ENCODE measurements around the gene ABI2. TPM values are rescaled to one million over a fixed set of nuclear protein-coding genes. Genes with fewer than 3 reads are reported as not detected.

ABI2 gene
- total RNA-seq, 1 donor from 2014 or later, result 24.4 TPM

DNA sequence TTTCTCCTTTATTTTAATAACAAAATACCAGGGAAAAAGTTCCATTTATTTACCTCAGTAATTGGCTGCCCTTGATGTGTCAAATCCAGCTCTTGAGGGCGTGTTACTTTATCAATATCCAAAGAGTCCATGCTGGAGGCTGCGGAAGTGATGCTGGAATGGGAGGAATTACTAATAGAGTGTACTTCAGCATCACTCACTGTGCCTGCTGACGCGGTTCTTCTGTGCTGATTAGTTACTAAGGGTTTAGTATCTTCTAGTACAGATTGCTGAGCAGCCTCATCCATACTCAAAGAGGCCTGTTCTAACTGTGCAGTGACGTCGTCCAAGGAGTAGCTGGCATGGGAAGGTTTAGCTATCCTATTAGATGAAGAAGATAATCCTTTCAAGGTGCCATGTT, 161.3 kb downstream of the ABI2 start:
- no peak overlapping the region for H3K4me3 ChIP-seq (ENCODE audit: low read depth, low read length)
- DNase-seq (ENCODE audit: low read depth), result no peak
- TF ChIP-seq, protein P1, sequence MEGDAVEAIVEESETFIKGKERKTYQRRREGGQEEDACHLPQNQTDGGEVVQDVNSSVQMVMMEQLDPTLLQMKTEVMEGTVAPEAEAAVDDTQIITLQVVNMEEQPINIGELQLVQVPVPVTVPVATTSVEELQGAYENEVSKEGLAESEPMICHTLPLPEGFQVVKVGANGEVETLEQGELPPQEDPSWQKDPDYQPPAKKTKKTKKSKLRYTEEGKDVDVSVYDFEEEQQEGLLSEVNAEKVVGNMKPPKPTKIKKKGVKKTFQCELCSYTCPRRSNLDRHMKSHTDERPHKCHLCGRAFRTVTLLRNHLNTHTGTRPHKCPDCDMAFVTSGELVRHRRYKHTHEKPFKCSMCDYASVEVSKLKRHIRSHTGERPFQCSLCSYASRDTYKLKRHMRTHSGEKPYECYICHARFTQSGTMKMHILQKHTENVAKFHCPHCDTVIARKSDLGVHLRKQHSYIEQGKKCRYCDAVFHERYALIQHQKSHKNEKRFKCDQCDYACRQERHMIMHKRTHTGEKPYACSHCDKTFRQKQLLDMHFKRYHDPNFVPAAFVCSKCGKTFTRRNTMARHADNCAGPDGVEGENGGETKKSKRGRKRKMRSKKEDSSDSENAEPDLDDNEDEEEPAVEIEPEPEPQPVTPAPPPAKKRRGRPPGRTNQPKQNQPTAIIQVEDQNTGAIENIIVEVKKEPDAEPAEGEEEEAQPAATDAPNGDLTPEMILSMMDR (conservative IDR thresholded peaks at IDR 0.05; ENCODE audit: low read depth, low read length), result no peak

DNA sequence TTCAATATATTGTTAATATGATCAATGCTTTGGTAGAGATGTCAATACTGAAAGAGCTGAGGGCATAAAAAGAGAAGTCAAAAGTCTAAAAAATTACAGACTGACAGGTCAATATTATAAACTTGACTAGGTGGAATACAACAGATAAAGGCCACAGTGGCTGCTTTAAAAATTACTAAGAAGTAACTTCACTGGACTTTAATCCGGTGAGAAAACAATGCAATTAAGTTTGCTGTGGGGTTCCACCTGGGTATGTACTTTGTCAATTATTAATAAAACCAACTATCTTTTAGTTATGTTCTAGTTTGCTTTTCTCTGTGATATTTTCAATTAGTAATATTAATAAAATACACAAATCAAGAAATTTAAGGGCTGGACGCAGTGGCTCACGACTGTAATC, 162.2 kb downstream of the ABI2 start:
- DNase-seq (ENCODE audit: low read depth), result no peak
- H3K4me3 ChIP-seq (ENCODE audit: low read depth, low read length), result no peak overlapping the region
- TF ChIP-seq, protein P1 (conservative IDR thresholded peaks at IDR 0.05; ENCODE audit: low read depth, low read length), result no peak

DNA sequence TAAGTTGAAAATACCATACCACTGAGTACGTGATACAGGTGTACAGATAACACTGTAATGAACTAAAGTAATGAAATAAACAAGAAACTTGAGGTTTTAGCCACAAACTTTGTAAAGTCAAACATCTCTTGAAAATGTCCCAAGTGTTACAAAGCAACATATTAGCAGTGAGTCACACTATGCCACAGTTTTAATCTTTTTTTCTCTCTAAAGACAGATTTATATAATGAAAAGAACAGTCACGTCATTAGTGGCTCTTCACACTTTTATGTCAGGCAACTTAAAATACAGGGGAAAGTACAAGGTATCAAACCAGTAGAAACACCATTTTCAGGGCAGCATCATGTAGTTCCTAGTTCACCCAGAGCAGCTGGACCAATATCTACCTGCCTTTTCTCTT, 164.8 kb downstream of the ABI2 start:
- TF ChIP-seq, protein P1 (conservative IDR thresholded peaks at IDR 0.05; ENCODE audit: low read depth, low read length), result no peak
- no peak overlapping the region for H3K4me3 ChIP-seq (ENCODE audit: low read depth, low read length)
- DNase-seq (ENCODE audit: low read depth), result no peak

Other genes starting within 250 kb of the ABI2 start
- gene CYP20A1, start 89.4 kb upstream of the ABI2 start, total RNA-seq, result 11.1 and 13.2 TPM in 2 replicates
- gene RAPH1, start 206.9 kb downstream of the ABI2 start, total RNA-seq, result 6.5 and 33.4 TPM in 2 replicates